A673 (cell line): Measurements from ENCODE around the gene VWA8.
"Not testable (repeated sequence)": the region's sequence is repeated elsewhere in the genome, so short reads cannot be mapped to it uniquely, and the experiment has no call there.

ENCODE experiments used
- CTCF ChIP-seq: fragments of 300-800, 200-600 bp; sonication (generic); conservative IDR thresholded peaks from 2 replicates; pipeline ENCODE4 v1.5.1; 2017; ENCODE audit warnings: low read depth, mild to moderate bottlenecking, antibody characterized with exemption, low read length, moderate library complexity, mixed read lengths
- EZH2 ChIP-seq: fragments of 200-600 bp; sonication (generic); IDR thresholded peaks from 2 replicates; pipeline ENCODE4 v1.6.1; 2017; ENCODE audit warnings: borderline replicate concordance, low read depth, mild to moderate bottlenecking, mixed read lengths, antibody characterized with exemption, low read length; ENCODE audit not compliant: poor library complexity, severe bottlenecking

- not testable (repeated sequence) for TF ChIP-seq CTCF, EZH2
These were observed 323.9 kb downstream of the VWA8 start for GRCh38 chr13:41637032-41637431.
